Activated CD4-positive, alpha-beta T cell treated with anti-CD3 and anti-CD28 coated beads, Interleukin-2, amount 10 ng/mL, durations not matched to agents 7 days and 5 days (primary cell): Measurements from ENCODE around the gene CCDC3. TPM values are rescaled to one million over a fixed set of nuclear protein-coding genes. Genes with fewer than 3 reads are reported as not detected.

Source experiments
- CTCF ChIA-PET: fragments of 350-600 bp; sonication (Branson Sonifier 250); formaldehyde crosslinking; loops from one replicate; lab custom pipeline; 2021; ENCODE audit warnings: antibody characterized with exemption; lab: Charles Lee
- POLR2A ChIA-PET: fragments of 350-600 bp; sonication (Branson Sonifier 250); formaldehyde crosslinking; loops from one replicate; lab custom pipeline; 2021; ENCODE audit warnings: antibody characterized with exemption; lab: Charles Lee
- DNase-seq: peaks from one replicate; pipeline ENCODE4 v3.0.0-alpha.2; 2020
- H3K27ac Mint-ChIP-seq: one replicate; pipeline ENCODE4 v1.8.0; 2021; ENCODE audit warnings: mild to moderate bottlenecking, moderate library complexity, mixed read lengths
- H3K27me3 Mint-ChIP-seq: one replicate; pipeline ENCODE4 v1.8.0; 2021; ENCODE audit warnings: mixed read lengths
- H3K36me3 Mint-ChIP-seq: one replicate; pipeline ENCODE4 v1.8.0; 2021; ENCODE audit warnings: low read depth, mixed read lengths
- H3K4me1 Mint-ChIP-seq: one replicate; pipeline ENCODE4 v1.8.0; 2021; ENCODE audit warnings: mixed read lengths
- H3K4me3 Mint-ChIP-seq: one replicate; pipeline ENCODE4 v1.8.0; 2021; ENCODE audit warnings: mild to moderate bottlenecking, moderate library complexity, mixed read lengths
- H3K9me3 Mint-ChIP-seq: one replicate; pipeline ENCODE4 v1.8.0; 2021; ENCODE audit warnings: mixed read lengths
- total RNA-seq, 2 experiments: library from RNA; stranded (reverse); gene quantifications; one replicate each; pipeline ENCODE4 v1.2.3, GENCODE V29; 2021

CCDC3 gene
- total RNA-seq, 2 experiments from 2014 or later, result 0.10 to 0.12 TPM

DNA sequence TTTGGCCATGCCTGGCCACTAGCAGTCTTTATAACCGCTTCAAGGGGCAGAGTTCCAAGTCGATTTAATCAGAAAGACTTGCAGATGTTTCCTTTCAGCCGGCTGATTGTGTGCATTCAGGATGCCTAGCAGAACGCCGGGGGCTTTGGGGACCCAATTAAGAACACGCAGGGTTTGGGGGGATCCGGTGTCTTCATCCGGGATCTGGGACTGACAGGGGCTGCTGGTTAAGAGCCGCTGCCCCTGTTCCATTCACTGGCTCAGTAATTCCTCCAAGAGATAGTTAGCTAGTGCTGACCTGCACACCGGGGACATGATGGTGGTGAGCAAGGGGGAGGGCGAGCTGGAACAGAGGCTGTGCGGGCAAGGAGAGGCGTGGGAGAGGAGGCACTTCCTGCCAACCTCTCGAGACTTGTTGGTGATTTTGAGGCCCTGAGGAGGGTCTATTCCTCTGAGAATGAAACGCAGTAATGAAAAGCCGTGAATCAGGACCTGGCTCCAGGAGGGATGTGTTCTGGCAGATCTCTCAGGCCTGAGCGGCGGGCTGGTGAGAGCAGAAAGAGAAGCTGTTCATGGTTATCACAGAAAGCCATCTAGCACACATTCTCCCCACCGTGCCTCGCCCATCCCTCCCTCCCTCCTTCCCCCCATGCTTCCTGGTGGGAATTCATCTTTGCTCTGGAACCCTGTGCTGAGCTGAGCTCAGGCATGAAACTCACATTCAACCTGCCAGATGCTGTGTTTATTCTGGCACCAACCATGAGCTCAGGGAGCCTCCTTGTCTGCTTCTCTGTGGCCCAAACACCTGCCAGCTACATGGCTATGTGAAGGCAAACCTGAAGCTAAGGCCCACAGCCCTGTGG is 152.0 kb downstream of the CCDC3 start:
- CTCF ChIA-PET, result no interaction called here
- POLR2A ChIA-PET, result no interaction called here
- peaks cover 5% of the 10 kb centered on the region for H3K27me3 Mint-ChIP-seq
- H3K4me1 Mint-ChIP-seq, result no peaks in the 10 kb centered on the region
- no peak for DNase-seq
- H3K9me3 Mint-ChIP-seq, result no peaks in the 10 kb centered on the region
- no peak overlapping the region for H3K4me3 Mint-ChIP-seq
- H3K27ac Mint-ChIP-seq, result no peak overlapping the region
- no peaks in the 10 kb centered on the region for H3K36me3 Mint-ChIP-seq

DNA sequence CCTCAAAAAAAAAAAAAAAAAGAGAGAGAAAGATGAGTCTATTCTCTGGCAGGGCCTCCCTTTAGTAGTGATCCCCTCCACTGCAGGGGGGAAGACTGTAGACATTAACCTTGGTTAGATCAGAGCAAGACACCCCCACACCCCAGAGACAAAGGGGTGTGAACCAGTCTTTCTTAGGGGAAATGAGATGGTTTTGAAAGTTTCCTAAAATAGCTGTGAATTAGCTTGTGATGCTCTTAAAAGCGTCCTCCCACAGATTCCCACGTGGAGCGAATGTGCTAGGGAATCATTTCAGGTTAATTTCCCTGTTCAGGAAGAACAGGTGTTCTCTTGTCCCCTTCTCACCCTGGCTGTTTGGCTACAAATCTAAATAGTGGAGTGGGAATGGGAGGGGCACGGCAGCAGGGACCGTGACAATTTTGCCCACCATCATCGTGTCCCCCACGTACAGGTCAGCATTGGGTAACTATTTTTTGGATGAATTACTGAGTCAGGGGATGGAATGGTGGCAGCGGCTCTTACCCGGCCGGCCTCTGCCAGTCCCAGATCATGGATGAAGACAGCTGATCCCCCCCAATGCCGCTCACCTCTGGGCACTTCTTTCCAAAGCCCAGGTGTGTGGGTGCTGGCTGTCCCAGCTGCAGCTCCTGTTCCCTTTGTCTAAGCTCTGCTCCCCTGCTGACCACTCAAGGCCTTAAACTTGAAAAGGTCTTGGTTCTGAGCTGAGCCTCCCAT is 152.9 kb downstream of the CCDC3 start:
- H3K27ac Mint-ChIP-seq, result no peak overlapping the region
- H3K27me3 Mint-ChIP-seq, result peaks cover 5% of the 10 kb centered on the region
- H3K4me1 Mint-ChIP-seq, result no peaks in the 10 kb centered on the region
- H3K9me3 Mint-ChIP-seq, result no peaks in the 10 kb centered on the region
- H3K4me3 Mint-ChIP-seq, result no peak overlapping the region
- POLR2A ChIA-PET, result no interaction called here
- no peak for DNase-seq
- CTCF ChIA-PET, result no interaction called here
- H3K36me3 Mint-ChIP-seq, result no peaks in the 10 kb centered on the region

DNA sequence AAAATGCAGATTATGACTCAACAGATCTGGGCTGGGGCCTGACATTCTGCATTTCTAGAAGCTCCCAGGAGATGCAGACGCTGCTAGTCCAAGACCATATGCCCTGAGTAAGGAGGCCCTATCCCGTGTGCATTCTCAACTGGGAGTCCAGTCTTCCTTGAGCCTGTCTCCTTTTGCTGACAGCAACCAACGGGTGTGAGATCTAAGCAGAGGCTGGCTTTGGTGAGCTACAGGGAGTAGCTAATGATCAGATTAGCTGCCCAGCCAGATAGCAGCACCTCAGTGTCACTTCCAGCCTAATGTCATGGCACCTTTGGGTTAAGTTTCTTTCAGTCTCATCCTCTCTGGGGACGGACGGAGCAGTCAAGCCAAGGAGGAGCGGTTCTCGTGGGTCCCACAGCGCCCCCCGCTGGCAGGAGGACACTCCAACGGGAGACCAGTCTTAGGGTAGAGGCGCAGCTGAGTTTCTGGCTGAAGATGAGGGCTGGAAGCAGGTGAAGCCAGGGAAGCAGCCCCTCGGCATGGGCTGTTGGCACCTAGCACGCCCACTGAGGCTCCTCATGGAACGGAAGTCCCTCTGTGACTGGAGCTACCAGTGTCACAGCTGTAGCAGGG is 154.0 kb downstream of the CCDC3 start:
- ChIA-PET CTCF (no interaction called here), POLR2A (no interaction called here)
- no peak for DNase-seq
- H3K4me3 Mint-ChIP-seq, result no peak overlapping the region
- no peaks in the 10 kb centered on the region for H3K36me3 Mint-ChIP-seq
- H3K27ac Mint-ChIP-seq, result no peak overlapping the region
- no peaks in the 10 kb centered on the region for H3K9me3 Mint-ChIP-seq
- H3K27me3 Mint-ChIP-seq, result peaks cover 5% of the 10 kb centered on the region
- H3K4me1 Mint-ChIP-seq, result no peaks in the 10 kb centered on the region

DNA sequence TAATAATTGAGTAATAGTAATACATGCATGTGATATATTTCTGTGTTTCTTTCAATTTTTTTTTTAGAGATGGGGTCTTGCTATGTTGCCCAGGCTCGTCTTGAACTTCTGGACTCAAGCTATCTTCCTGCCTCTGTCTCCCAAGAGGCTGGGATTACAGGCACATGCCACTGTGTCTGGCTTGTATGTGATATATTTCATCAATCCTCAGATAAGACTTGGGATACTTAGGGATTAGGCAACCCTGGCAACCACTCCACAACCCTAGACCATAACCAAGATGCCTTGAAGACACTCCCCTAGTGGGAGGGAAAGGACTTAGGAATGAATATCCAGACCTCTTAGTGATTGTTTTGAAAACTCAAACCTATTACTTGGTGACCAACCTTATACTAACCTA is 154.8 kb downstream of the CCDC3 start:
- H3K27ac Mint-ChIP-seq, result no peak overlapping the region
- POLR2A ChIA-PET, result no interaction called here
- H3K36me3 Mint-ChIP-seq, result no peaks in the 10 kb centered on the region
- H3K9me3 Mint-ChIP-seq, result no peaks in the 10 kb centered on the region
- H3K4me3 Mint-ChIP-seq, result no peak overlapping the region
- DNase-seq, result no peak
- no peaks in the 10 kb centered on the region for H3K4me1 Mint-ChIP-seq
- CTCF ChIA-PET, result no interaction called here
- peaks cover 5% of the 10 kb centered on the region for H3K27me3 Mint-ChIP-seq

Other genes with a start within 250 kb of the CCDC3 start
- 100 to 1,000 TPM; 128 to 130 TPM for gene OPTN, start 98.5 kb upstream of the CCDC3 start, total RNA-seq
- 10 to 100 TPM; 57.4 to 65.4 TPM for gene MCM10, start 159.8 kb upstream of the CCDC3 start, total RNA-seq
- not detected for gene UCMA, start 232.7 kb upstream of the CCDC3 start, total RNA-seq